GM18870 (cell line): ENCODE results near the gene OMA1.

Experiments
- ATAC-seq: cut with Tn5 transposase; IDR thresholded peaks from one replicate; pipeline ENCODE4 v1.9.1; 2021; ENCODE audit warnings: moderate library complexity; ENCODE audit not compliant: unreplicated experiment

OMA1 gene

GRCh38 chr1:58432851-58433668 is 113.5 kb downstream of the OMA1 start:
- peak; percentile 45 for ATAC-seq

DNA sequence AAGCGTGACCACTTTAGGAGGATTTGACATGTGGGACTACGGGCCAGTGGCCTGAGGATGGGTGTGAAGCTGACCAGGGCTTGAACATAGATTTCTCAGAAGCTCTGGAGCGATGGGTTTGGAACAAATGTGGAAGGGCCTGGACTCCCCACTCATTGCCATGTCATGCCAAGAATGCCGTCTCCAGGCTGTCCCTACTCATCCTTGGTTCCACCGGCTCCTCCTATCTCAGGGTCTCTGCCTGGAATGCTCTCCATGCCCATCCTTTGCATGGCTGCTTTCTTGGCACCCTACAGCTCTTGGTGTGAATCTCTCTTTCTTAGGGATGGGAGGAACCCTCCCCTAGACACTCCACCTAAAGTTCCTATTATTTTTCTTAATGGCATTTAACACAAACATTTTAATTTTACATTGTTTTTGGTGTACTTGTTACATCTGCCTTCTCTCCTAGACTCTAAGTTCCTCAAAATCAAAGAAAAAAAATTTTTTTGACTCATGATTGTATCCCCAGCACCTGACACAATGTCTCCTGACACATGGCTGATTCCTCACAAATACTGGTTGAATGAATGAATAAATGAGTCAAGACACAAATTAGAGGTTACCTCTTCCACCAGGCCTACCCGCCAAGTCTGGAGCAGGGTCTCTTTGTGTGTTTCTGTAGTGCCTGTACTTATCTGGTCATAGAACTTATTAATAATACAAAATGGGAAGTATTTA is 114.5 kb downstream of the OMA1 start:
- ATAC-seq: no peak
